Measurements from ENCODE around the gene KAT14. TPM values are rescaled to one million over a fixed set of nuclear protein-coding genes. Genes with fewer than 3 reads are reported as not detected.
"Not testable (repeated sequence)": the region's sequence is repeated elsewhere in the genome, so short reads cannot be mapped to it uniquely, and the experiment has no call there.

Gene KAT14
- total RNA-seq, 3 donors from 2014 or later, result 11.1 to 17.4 (median 14.9) TPM

DNA sequence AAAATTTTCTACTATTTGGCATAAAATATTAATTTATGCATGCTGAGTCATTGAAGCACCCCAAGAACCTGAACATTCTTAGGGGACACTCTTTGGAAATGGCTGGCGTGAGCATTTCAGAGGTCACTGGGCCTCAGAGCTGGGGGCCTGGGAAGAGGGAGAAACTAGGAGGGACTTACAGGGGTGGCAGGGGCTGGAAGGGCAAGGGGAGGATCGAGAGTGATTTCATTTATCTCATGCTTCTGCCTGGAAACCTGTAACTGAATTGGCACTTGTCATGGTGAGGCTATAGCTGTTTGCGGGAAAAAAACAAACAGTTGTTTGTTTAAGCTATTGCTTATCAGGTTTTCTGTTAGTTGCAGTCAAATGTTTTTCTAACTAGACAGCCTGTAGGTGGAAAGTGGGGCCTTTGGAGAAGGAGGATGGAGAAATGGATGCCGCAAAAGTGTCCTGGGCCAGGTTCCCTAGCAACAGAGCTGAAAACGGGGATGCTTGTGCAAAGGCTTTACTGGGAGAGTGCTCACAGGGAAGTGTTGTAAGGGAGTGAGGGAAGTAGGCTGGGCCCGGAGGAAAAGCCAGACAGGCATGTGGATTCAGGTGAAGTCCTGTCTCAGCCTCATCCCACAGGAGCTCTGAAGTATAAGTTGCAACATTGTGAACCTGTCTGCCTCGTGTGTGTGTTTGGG lies 36.4 kb upstream of the KAT14 start:
- TF ChIP-seq, protein P1, sequence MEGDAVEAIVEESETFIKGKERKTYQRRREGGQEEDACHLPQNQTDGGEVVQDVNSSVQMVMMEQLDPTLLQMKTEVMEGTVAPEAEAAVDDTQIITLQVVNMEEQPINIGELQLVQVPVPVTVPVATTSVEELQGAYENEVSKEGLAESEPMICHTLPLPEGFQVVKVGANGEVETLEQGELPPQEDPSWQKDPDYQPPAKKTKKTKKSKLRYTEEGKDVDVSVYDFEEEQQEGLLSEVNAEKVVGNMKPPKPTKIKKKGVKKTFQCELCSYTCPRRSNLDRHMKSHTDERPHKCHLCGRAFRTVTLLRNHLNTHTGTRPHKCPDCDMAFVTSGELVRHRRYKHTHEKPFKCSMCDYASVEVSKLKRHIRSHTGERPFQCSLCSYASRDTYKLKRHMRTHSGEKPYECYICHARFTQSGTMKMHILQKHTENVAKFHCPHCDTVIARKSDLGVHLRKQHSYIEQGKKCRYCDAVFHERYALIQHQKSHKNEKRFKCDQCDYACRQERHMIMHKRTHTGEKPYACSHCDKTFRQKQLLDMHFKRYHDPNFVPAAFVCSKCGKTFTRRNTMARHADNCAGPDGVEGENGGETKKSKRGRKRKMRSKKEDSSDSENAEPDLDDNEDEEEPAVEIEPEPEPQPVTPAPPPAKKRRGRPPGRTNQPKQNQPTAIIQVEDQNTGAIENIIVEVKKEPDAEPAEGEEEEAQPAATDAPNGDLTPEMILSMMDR (IDR thresholded peaks at IDR 0.05), result no peak
- TF ChIP-seq POLR2AphosphoS5 (IDR thresholded peaks at IDR 0.05) (no peak), POLR2A (IDR thresholded peaks at IDR 0.05) (no peak)
- H3K4me1 ChIP-seq, result no peaks in the 10 kb centered on the region
- DNase-seq (ENCODE audit: low spot score in 2 of 2), result no peak
- intact Hi-C loops (cut with DNase I; ENCODE audit: low total_unique reads), result no loop called here
- H3K36me3 ChIP-seq, result no peaks in the 10 kb centered on the region
- no peak overlapping the region for H3K4me3 ChIP-seq
- H3K27me3 ChIP-seq, result no peaks in the 10 kb centered on the region
- H3K9me3 ChIP-seq, result no peaks in the 10 kb centered on the region
- H3K27ac ChIP-seq, result no peak overlapping the region

DNA sequence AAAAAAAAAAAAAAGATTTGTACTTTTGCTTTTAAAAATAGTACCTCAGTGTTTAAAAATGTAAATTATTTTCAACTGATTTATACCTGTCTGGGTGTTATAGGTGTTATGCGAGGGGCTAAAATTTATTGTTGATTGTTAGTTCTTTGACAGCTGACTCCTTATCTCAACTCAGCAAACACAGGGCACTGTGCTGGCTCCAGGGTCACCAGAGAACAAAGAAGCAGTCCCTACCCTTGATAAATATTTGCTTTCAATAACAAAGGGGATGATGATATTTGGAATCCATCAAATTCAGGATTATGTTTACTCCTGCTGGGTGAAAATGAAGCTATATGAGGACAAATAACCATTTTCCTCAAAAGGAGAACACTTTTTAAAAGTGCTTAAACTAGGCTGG lies 34.2 kb upstream of the KAT14 start:
- Histone ChIP-seq H3K27me3 (no peaks in the 10 kb centered on the region), H3K9me3 (no peaks in the 10 kb centered on the region), H3K4me3 (no peak overlapping the region), H3K36me3 (no peaks in the 10 kb centered on the region), H3K4me1 (no peaks in the 10 kb centered on the region), H3K27ac (no peak overlapping the region)
- intact Hi-C loops (cut with DNase I; ENCODE audit: low total_unique reads), result no loop called here
- no peak for TF ChIP-seq POLR2A (IDR thresholded peaks at IDR 0.05)
- no peak for TF ChIP-seq POLR2AphosphoS5 (IDR thresholded peaks at IDR 0.05)
- TF ChIP-seq, protein P1 (IDR thresholded peaks at IDR 0.05), result no peak
- no peak for DNase-seq (ENCODE audit: low spot score in 2 of 2)

- Histone ChIP-seq H3K4me3 (no peak overlapping the region), H3K27ac (no peak overlapping the region), H3K4me1 (no peaks in the 10 kb centered on the region), H3K27me3 (no peaks in the 10 kb centered on the region), H3K9me3 (no peaks in the 10 kb centered on the region), H3K36me3 (no peaks in the 10 kb centered on the region)
- DNase-seq (ENCODE audit: low spot score in 2 of 2), result no peak
- TF ChIP-seq POLR2AphosphoS5 (IDR thresholded peaks at IDR 0.05) (no peak), POLR2A (IDR thresholded peaks at IDR 0.05) (no peak)
- TF ChIP-seq, protein P1 (IDR thresholded peaks at IDR 0.05), result no peak
- intact Hi-C loops (cut with DNase I; ENCODE audit: low total_unique reads), result no loop called here
Measured at GRCh38 chr20:18108326-18108725, 29.3 kb upstream of the KAT14 start.

- intact Hi-C loops (cut with DNase I; ENCODE audit: low total_unique reads); H3K27me3 ChIP-seq; H3K4me3 ChIP-seq; H3K4me1 ChIP-seq; H3K36me3 ChIP-seq; H3K27ac ChIP-seq; H3K9me3 ChIP-seq; DNase-seq (ENCODE audit: low spot score in 2 of 2): not testable (repeated sequence)
Measured at GRCh38 chr20:18128574-18128973, 9.1 kb upstream of the KAT14 start.

DNA sequence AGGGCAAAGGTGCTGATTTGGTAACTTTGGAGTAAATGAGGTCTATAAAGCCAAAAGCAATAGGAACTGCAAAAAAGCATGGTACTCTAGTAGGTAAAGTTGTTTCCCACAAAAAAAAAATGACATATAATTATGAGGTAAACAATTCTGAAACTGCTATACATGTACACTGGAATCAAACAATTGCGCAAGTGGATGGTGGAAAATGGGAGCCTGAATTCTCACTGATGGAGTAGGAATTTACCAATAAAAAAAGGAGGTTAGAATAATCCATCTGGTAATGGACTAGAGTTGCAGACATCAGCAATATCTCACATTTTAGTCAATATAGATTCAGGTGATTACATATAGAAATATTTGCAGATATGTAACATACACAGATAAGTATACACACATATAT lies 5.0 kb upstream of the KAT14 start:
- H3K4me3 ChIP-seq, result no peak overlapping the region
- no peaks in the 10 kb centered on the region for H3K9me3 ChIP-seq
- intact Hi-C loops (cut with DNase I; ENCODE audit: low total_unique reads), result no loop called here
- H3K27ac ChIP-seq, result no peak overlapping the region
- H3K4me1 ChIP-seq, result no peaks in the 10 kb centered on the region
- H3K27me3 ChIP-seq, result no peaks in the 10 kb centered on the region
- H3K36me3 ChIP-seq, result no peaks in the 10 kb centered on the region
- TF ChIP-seq POLR2AphosphoS5 (IDR thresholded peaks at IDR 0.05) (no peak), POLR2A (IDR thresholded peaks at IDR 0.05) (no peak)
- TF ChIP-seq, protein P1 (IDR thresholded peaks at IDR 0.05), result no peak
- DNase-seq (ENCODE audit: low spot score in 2 of 2), result no peak

Measured in breast epithelium (tissue), 4 donors.